HEK293 (cell line): ENCODE measurements around the gene ARHGEF35.
"Not testable (repeated sequence)": the region's sequence is repeated elsewhere in the genome, so short reads cannot be mapped to it uniquely, and the experiment has no call there.

Experiments
- ZBTB1 ChIP-seq: fragments of 450-650 bp; formaldehyde crosslinking; IDR thresholded peaks from 2 replicates; pipeline ENCODE4 v1.5.1; 2016; ENCODE audit warnings: missing biosample characterization, missing genetic modification characterization
- ZBTB44 ChIP-seq: fragments of 450-650 bp; IDR thresholded peaks from 2 replicates; pipeline ENCODE4 v1.5.1; 2018; ENCODE audit warnings: missing biosample characterization, mild to moderate bottlenecking, missing genetic modification characterization
- ZNF239 ChIP-seq: fragments of 450-650 bp; formaldehyde crosslinking; IDR thresholded peaks from 2 replicates; pipeline ENCODE4 v1.5.1; 2016; ENCODE audit warnings: missing biosample characterization, missing genetic modification characterization
- TF ChIP-seq, protein P1 (sequence below): fragments of 450-650 bp; formaldehyde crosslinking; IDR thresholded peaks from 2 replicates; pipeline ENCODE4 v1.5.1; 2016; ENCODE audit warnings: missing biosample characterization, missing genetic modification characterization, low read depth
- TF ChIP-seq, protein P2 (sequence below): fragments of 450-650 bp; formaldehyde crosslinking; IDR thresholded peaks from 2 replicates; pipeline ENCODE4 v1.5.1; 2016; ENCODE audit warnings: missing biosample characterization, missing genetic modification characterization

DNA sequence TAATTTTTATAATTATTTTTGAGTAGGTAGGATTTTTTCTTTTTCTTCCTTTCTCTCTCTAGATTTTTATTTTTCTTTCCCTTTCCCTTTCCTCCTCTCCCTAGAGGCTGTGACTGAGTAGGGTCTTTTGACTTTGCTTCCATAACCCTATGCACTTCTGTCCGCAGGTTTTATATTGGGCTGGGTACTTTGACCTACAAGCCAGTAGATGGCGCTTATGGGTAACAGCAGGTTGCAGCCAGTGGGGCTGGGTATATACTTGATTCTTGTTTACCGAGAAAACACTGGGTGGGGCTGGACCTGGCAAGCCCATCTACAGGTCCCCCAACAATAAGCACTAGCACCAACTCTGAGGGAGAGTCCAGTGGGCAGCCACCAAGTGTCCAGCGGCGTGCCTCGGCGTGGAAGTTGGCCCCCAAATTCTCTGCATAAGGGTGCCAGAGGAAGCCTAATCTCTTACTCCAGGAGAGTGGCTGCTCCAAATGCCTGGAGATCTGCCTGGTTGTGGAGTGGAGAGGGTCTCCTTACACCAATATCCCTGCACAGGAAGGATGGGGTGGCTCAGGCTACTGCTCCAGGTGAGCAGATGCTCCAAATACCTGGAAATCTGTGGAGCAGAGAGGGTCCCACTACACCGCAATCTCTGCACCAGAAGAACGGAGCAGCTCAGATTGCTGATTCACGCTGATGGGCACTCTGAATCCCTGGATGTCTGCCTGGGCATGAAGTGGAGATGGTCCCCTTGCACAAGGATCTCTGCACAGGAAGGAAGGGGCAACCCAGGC is 17.1 kb downstream of the ARHGEF35 start:
- not testable (repeated sequence) for TF ChIP-seq ZBTB1 (tag by site-specific recombination); ZBTB44; ZNF239 (tag by site-specific recombination)
- TF ChIP-seq, protein P1, sequence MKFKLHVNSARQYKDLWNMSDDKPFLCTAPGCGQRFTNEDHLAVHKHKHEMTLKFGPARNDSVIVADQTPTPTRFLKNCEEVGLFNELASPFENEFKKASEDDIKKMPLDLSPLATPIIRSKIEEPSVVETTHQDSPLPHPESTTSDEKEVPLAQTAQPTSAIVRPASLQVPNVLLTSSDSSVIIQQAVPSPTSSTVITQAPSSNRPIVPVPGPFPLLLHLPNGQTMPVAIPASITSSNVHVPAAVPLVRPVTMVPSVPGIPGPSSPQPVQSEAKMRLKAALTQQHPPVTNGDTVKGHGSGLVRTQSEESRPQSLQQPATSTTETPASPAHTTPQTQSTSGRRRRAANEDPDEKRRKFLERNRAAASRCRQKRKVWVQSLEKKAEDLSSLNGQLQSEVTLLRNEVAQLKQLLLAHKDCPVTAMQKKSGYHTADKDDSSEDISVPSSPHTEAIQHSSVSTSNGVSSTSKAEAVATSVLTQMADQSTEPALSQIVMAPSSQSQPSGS (tag by site-specific recombination): not testable (repeated sequence)
- TF ChIP-seq, protein P2, sequence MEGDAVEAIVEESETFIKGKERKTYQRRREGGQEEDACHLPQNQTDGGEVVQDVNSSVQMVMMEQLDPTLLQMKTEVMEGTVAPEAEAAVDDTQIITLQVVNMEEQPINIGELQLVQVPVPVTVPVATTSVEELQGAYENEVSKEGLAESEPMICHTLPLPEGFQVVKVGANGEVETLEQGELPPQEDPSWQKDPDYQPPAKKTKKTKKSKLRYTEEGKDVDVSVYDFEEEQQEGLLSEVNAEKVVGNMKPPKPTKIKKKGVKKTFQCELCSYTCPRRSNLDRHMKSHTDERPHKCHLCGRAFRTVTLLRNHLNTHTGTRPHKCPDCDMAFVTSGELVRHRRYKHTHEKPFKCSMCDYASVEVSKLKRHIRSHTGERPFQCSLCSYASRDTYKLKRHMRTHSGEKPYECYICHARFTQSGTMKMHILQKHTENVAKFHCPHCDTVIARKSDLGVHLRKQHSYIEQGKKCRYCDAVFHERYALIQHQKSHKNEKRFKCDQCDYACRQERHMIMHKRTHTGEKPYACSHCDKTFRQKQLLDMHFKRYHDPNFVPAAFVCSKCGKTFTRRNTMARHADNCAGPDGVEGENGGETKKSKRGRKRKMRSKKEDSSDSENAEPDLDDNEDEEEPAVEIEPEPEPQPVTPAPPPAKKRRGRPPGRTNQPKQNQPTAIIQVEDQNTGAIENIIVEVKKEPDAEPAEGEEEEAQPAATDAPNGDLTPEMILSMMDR: not testable (repeated sequence)
